ENCODE results near the gene GOLGA6L10.
"Not testable (repeated sequence)": the region's sequence is repeated elsewhere in the genome, so short reads cannot be mapped to it uniquely, and the experiment has no call there.

GOLGA6L10 gene

DNA sequence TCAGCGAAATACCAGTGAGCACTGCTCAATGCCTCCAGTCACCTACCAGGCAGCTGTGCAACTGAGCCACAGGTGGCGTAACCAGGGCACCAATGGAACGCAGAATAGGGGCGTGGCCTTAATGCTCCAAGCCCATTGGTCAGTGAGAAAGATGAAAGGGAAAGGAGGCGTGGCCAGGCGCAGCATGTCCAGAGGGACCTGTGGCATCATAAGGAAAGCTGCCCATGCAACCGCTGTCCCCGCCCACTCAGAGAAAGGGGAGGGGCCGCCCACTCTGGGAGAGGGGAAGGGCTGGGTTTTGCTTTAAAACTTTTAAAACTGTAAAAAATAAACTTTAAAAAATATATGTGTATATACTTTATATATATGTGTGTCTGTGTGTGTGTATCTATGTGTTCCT is at the start of gene GOLGA6L10:
Gene GOLGA6L10, minus strand, starts transcription at position 101 of the 400 bp plus-strand sequence. Its CDS starts 100 bp downstream, at position 1.
- in situ Hi-C loops (cut with MboI; ENCODE audit: low sequenced_read_pairs) = not testable (repeated sequence)

GRCh38 chr15:82398785-82399184 is 49.5 kb upstream of the GOLGA6L10 start:
- in situ Hi-C loops (cut with MboI; ENCODE audit: low sequenced_read_pairs) = no loop called here

GRCh38 chr15:82397817-82398216 is 48.5 kb upstream of the GOLGA6L10 start:
- in situ Hi-C loops (cut with MboI; ENCODE audit: low sequenced_read_pairs) = no loop called here

GRCh38 chr15:82395788-82396187 is 46.5 kb upstream of the GOLGA6L10 start:
- in situ Hi-C loops (cut with MboI; ENCODE audit: low sequenced_read_pairs) = not testable (repeated sequence)

- in situ Hi-C loops (cut with MboI; ENCODE audit: low sequenced_read_pairs) = no loop called here
Measured at GRCh38 chr15:82393671-82394070, 44.4 kb upstream of the GOLGA6L10 start.

DNA sequence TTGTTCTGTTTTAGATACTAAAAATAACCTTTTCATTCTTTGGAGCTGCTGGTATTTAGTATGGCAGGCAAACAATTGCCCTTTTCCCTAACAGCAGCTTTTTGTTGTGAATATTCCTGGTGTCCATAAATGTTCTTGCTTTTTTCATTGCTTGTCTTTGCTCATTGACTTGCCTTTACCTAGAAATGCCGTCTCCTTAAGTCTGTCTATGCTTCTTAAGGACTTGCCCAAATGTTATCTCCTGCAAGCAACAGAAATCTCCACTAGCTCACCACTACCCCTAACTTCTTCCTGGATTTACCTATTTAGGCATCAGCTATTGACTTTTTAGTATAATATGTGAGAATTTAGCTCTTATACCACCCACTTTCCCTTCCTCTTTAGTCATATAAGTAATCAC is 42.8 kb upstream of the GOLGA6L10 start:
- in situ Hi-C loops (cut with MboI; ENCODE audit: low sequenced_read_pairs) = not testable (repeated sequence)

GRCh38 chr15:82390152-82390551 is 40.9 kb upstream of the GOLGA6L10 start:
- in situ Hi-C loops (cut with MboI; ENCODE audit: low sequenced_read_pairs) = not testable (repeated sequence)

GRCh38 chr15:82387209-82387608 is 37.9 kb upstream of the GOLGA6L10 start:
- in situ Hi-C loops (cut with MboI; ENCODE audit: low sequenced_read_pairs) = not testable (repeated sequence)

GRCh38 chr15:82381330-82381955 is 32.2 kb upstream of the GOLGA6L10 start:
- in situ Hi-C loops (cut with MboI; ENCODE audit: low sequenced_read_pairs) = not testable (repeated sequence)

GRCh38 chr15:82379552-82379951 is 30.3 kb upstream of the GOLGA6L10 start:
- in situ Hi-C loops (cut with MboI; ENCODE audit: low sequenced_read_pairs) = not testable (repeated sequence)

- in situ Hi-C loops (cut with MboI; ENCODE audit: low sequenced_read_pairs) = not testable (repeated sequence)
Measured at GRCh38 chr15:82373661-82374060, 24.4 kb upstream of the GOLGA6L10 start.

- in situ Hi-C loops (cut with MboI; ENCODE audit: low sequenced_read_pairs) = no loop called here
Measured at GRCh38 chr15:82371656-82372055, 22.4 kb upstream of the GOLGA6L10 start.

GRCh38 chr15:82367790-82368189 is 18.5 kb upstream of the GOLGA6L10 start:
- in situ Hi-C loops (cut with MboI; ENCODE audit: low sequenced_read_pairs) = not testable (repeated sequence)

- in situ Hi-C loops (cut with MboI; ENCODE audit: low sequenced_read_pairs) = not testable (repeated sequence)
Measured at GRCh38 chr15:82365692-82366323, 16.5 kb upstream of the GOLGA6L10 start.

DNA sequence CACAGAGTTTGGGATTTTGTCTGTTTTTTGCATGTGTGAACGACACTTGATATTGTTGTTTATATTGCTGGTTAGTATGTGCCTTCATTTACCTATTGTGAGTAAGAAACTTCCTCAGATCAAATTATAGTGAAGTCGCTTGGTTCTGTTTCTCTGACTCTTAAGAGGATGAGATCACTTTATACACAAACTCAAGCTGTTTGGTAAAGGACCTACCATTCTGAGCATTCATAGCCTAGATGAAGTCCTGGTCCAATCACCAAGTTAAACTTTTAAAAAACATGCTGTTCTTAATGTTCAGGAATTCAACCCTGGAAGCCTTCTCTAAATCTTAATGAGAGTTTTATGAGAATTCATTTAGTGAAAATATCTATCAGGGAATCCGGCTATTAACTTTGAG is 15.3 kb upstream of the GOLGA6L10 start:
- in situ Hi-C loops (cut with MboI; ENCODE audit: low sequenced_read_pairs) = not testable (repeated sequence)

GRCh38 chr15:82362790-82363189 is 13.5 kb upstream of the GOLGA6L10 start:
- in situ Hi-C loops (cut with MboI; ENCODE audit: low sequenced_read_pairs) = not testable (repeated sequence)

DNA sequence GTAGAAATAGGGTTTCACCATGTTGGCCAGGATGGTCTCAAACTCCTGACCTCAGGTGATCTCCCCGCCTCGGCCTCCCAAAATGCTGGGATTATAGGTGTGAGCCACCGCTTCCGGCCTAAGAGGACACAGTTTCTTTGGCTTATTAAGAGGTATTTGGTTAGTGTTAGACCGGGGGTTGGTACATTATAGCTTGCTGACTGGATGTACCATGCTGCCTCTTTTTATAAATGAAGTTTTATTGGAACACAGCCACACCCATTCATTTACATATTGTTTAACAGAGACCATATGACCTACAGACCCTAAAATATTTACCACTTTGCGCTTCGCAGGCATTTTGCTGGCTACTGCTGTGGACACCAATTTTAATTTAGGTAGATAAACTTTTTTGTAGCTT is 11.3 kb upstream of the GOLGA6L10 start:
- in situ Hi-C loops (cut with MboI; ENCODE audit: low sequenced_read_pairs) = not testable (repeated sequence)

DNA sequence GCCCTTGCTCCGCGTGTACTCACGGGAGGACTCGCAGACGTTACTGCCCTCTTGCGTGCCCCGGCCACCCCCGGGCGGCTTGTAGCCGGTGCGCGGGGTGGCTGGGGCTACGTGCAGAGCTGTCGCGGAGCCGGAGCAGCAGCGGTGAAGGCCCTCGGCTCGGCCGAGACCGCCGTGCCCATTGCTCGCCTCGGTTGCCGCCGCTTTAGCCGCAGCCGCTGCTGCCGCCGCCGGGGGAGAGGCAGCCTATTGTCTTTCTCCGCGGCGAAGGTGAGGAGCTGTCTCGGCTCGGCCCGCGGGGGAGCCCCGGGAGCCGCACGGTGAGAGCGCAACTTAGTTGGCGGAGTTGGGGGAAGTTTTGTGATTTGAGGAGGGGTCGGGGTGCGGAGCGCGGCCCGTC is 5.8 kb upstream of the GOLGA6L10 start:
- in situ Hi-C loops (cut with MboI; ENCODE audit: low sequenced_read_pairs) = not testable (repeated sequence)

DNA sequence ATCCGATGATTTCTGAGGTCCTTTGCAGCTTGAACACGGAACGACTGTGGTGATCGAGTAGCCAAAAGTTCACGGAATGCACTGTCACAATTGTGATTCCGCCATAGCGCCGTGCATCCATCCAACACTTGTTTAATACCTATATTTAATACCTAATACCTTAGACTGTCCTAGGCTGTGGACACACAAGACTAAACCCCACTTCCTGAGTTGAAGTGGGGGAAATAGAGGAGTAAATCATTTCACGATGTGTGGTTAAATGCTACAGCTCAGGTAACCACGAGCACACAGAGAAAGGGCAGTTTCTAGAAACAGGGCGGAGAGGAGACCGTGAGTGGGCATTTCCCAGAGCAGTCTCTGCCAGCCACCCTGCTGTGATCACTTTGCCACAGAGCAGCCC is 5.3 kb upstream of the GOLGA6L10 start:
- in situ Hi-C loops (cut with MboI; ENCODE audit: low sequenced_read_pairs) = not testable (repeated sequence)

DNA sequence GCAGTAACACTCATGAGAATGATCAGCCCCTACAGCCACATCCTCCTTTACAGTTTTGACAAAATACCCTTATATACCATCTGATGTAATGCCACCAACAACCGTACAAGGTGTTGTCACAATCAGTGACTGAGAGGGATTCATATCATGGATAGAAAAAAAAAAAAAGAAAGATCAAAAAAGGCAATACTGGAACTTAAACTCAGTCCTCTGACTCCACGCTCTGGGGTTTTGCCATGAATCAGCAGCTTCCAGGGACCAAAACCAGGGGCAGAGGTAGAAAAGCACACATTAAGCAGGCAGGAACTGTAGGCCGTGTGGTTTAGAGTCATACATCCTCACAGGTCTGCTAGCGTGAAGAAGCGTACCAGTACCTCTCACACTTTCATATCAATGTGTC is 1.6 kb downstream of the GOLGA6L10 start:
- in situ Hi-C loops (cut with MboI; ENCODE audit: low sequenced_read_pairs) = not testable (repeated sequence)

- in situ Hi-C loops (cut with MboI; ENCODE audit: low sequenced_read_pairs) = not testable (repeated sequence)
Measured at GRCh38 chr15:82345176-82345575, 4.1 kb downstream of the GOLGA6L10 start.

DNA sequence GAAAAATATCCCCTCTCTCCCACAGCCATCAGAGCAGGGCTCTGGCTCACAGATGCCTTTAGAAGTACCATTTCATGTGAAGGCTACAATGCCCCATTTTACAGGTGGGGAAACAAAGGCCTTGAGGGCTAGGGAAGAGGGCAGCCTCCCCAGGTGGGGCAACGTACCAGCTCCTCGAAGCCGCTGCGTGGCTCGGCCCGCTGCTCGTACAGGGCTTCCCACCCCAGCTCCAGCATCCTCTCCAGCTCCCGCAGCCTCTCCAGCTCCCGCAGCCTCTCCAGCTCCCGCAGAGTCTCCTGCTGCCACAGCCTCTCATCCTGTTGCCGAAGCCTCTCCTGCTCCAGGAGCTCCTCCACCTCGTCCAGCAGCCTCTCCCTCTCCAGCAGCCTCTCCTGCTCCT is 4.9 kb downstream of the GOLGA6L10 start:
- in situ Hi-C loops (cut with MboI; ENCODE audit: low sequenced_read_pairs) = not testable (repeated sequence)

GRCh38 chr15:82343851-82344250 is 5.4 kb downstream of the GOLGA6L10 start:
- in situ Hi-C loops (cut with MboI; ENCODE audit: low sequenced_read_pairs) = not testable (repeated sequence)
